ENCODE data around the gene ST6GALNAC1.

The ST6GALNAC1 gene

DNA sequence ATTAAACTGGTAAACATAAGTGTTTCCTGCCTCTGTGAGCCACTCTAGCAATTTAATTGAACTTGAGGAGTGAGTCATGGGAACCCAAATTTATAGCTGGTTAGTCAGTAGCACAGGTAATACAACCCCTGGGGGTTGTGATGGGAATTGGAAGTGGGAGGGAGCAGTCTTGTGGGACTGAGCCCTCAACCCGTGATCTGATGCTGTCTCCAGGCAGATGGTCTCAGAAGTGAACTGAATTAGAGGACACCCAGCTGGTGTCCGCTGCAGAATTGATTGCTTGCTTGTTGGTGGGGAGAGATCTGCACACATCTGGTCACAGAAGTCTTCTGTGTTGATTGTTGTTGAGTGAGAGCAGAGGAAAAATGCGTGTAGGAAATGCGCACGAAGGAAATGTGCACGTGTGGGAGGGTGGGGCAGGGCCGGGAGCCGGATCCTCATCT is 50.2 kb downstream of the ST6GALNAC1 start:
- in situ Hi-C loops (cut with MboI; ENCODE audit: low pct_unique_long_range_greater_than_20kb, low sequenced_read_pairs, unreplicated experiment), result no loop called here
- no peak for DNase-seq (ENCODE audit: low spot score)

DNA sequence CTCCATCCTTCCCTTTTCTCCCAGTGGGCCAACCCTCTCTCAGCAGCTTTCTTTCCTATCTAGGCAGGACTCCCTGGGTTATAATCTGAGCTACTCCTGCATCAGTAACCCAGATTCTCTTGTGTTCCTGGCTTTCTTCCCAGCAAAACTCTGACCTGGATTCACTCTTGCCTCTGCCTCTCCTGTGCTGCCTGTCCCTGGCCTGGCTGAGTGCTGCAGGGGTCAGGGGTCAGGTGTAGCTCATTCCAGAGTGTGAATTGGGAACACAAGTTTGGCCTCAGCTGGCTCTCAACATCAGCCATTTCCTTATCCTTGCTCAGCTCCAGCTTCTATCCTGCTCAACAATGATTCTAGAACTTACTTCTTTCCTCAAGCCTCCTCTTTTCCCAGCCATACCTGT is 55.4 kb downstream of the ST6GALNAC1 start:
- in situ Hi-C loops (cut with MboI; ENCODE audit: low pct_unique_long_range_greater_than_20kb, low sequenced_read_pairs, unreplicated experiment), result no loop called here
- no peak for DNase-seq (ENCODE audit: low spot score)
- TF ChIP-seq, protein P1, sequence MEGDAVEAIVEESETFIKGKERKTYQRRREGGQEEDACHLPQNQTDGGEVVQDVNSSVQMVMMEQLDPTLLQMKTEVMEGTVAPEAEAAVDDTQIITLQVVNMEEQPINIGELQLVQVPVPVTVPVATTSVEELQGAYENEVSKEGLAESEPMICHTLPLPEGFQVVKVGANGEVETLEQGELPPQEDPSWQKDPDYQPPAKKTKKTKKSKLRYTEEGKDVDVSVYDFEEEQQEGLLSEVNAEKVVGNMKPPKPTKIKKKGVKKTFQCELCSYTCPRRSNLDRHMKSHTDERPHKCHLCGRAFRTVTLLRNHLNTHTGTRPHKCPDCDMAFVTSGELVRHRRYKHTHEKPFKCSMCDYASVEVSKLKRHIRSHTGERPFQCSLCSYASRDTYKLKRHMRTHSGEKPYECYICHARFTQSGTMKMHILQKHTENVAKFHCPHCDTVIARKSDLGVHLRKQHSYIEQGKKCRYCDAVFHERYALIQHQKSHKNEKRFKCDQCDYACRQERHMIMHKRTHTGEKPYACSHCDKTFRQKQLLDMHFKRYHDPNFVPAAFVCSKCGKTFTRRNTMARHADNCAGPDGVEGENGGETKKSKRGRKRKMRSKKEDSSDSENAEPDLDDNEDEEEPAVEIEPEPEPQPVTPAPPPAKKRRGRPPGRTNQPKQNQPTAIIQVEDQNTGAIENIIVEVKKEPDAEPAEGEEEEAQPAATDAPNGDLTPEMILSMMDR (IDR thresholded peaks at IDR 0.05; ENCODE audit: extremely low read depth, insufficient read depth, missing control alignments), result no peak

More for the DNA sequence above, 50.2 kb downstream of the ST6GALNAC1 start:
- TF ChIP-seq, protein P1 (IDR thresholded peaks at IDR 0.05; ENCODE audit: extremely low read depth, insufficient read depth, missing control alignments), result no peak

GRCh38 chr17:76586741-76587487 is 56.6 kb downstream of the ST6GALNAC1 start:
- in situ Hi-C loops (cut with MboI; ENCODE audit: low pct_unique_long_range_greater_than_20kb, low sequenced_read_pairs, unreplicated experiment), result no loop called here
- TF ChIP-seq, protein P1 (IDR thresholded peaks at IDR 0.05; ENCODE audit: extremely low read depth, insufficient read depth, missing control alignments), result no peak
- DNase-seq (ENCODE audit: low spot score), result peak; percentile 6

DNA sequence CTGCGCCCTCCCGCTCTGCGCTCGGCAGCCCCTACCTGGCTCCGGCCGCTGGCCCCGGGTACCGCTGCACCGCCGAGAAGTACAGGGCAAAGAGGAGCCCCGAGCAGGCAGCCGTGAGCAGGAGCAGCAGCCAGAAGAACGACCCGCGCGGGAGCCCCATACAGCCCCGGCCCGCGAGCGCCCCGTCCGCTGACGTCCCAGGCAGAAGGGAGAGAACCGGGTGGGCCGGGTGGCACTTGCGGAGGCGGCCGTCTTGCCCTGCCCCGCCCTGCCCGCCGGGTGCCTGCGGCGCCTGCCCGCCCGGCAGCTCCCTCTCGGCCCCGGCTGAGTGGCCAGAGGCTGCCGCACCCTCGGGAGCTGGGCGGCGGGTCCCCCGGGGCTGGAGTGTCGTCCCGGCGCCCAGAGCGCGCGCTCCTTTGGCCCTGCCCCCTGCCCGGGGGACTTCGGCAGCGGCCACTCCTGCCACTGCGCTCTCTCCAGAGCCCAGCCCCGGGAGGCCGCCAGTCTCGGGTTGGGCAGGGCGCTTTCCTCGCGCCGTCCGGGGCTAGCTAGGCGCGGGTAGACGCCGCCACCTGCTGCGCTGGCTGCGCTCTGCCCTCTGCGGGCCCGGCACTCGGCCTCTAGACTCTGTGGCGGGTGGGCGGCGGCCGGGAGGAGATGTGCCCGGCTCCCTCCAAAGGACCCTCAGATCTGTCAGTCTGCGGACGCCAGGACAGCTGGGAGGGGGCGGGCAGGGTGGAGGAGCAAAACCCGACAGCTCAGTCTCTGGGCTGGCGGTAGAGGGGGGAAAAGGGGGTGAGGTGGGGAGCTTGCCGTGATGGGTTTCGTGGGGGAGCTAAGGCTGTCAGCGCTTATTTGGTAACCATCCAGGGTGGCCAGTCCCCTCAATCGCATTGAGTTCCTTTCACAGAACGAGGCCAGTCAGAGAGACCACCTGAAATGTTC is 57.6 kb downstream of the ST6GALNAC1 start, which contains the start of gene ST6GALNAC2:
TSS of gene ST6GALNAC2 (minus strand) at position 212 of the 945 bp plus-strand sequence. CDS start at position 160, 52 bp downstream.
- in situ Hi-C loops (cut with MboI; ENCODE audit: low pct_unique_long_range_greater_than_20kb, low sequenced_read_pairs, unreplicated experiment), result no loop called here
- TF ChIP-seq, protein P1 (IDR thresholded peaks at IDR 0.05; ENCODE audit: extremely low read depth, insufficient read depth, missing control alignments), result peak; percentile 36
- no peak for DNase-seq (ENCODE audit: low spot score)

DNA sequence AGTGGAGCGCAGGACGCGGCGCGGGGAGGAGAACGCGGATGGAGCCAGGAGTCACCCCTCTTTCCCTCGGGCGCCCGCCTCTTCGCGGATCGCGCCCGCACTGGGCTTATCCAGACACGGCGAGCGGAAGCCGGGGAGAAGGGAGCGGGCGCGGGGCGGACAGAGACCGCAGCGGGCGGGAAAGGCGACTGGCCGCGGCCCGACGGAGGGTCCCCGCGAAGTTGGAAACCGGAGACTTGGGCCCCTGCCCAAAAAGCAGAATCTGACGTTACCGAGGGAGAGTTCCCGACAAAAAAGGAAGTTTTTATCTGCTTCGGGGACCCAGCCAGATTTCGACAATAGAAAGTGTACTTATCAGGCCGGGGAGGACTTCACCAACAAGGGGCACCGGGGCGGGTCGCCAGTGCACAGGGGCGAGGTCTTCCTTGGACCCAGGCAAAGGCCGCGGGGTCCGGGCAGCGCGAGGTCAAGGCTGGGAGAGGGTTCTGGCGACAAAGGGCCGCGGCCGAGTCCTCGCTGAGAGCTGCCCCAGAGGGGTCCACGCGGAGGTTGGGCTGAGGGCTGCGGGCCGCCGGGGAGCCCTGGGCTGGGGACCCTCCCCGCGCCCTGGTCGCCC is 58.4 kb downstream of the ST6GALNAC1 start:
- in situ Hi-C loops (cut with MboI; ENCODE audit: low pct_unique_long_range_greater_than_20kb, low sequenced_read_pairs, unreplicated experiment), result no loop called here

More for the DNA sequence above, 58.4 kb downstream of the ST6GALNAC1 start:
- DNase-seq (ENCODE audit: low spot score), result no peak
- TF ChIP-seq, protein P1 (IDR thresholded peaks at IDR 0.05; ENCODE audit: extremely low read depth, insufficient read depth, missing control alignments), result no peak
